CMK (cell line): ENCODE results near the gene FBXW5.

Experiments used
- DNase-seq: peaks from one replicate; pipeline ENCODE4 v3.0.0-alpha.2; 2010; ENCODE audit warnings: low read depth

Gene FBXW5

GRCh38 chr9:136930014-136930413, 14.5 kb downstream of the FBXW5 start:
- no peak for DNase-seq

- no peak for DNase-seq
Measured at GRCh38 chr9:136928591-136928990, 15.9 kb downstream of the FBXW5 start.

- DNase-seq, result no peak
Measured at GRCh38 chr9:136927343-136928271, 16.9 kb downstream of the FBXW5 start.

DNA sequence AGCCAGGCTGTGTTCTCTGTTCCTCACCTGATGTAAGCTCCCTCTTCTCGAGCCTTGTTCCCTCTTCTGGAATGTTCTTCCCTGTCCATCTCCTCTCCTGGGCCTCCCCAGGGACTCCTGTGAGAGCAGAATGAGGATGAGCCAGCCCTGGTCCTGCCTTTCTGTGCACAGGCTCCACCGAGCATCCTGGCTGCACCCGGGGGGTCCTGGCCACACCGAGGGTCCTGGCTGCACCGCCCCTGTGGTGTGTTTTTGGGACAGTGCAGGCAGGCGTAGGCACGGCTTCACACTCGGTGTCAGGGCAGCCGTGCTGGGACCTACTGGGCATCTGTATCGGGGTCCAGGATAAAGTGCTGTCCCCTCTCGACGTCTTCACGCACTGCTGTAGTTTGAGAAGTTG, 17.8 kb downstream of the FBXW5 start:
- DNase-seq, result no peak

GRCh38 chr9:136926154-136926704, 18.3 kb downstream of the FBXW5 start:
- DNase-seq, result no peak

- DNase-seq, result no peak
Measured at GRCh38 chr9:136925414-136926153, 19.0 kb downstream of the FBXW5 start.

DNA sequence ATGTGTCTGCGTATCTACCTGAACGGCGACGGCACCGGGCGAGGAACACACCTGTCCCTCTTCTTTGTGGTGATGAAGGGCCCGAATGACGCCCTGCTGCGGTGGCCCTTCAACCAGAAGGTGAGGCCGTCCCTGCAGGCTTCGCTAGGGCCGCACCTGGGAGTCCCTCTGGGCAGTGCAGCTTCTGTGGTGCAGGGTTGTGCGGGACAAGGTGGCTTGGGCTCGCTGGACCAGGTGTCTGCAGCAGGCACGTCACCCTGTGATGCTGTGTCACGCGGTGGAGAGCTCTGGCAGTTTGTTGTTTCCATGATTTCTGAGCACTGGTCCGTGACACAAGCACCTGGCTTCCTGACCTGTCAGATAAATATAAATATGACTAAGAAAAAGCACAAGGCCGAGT, 20.7 kb downstream of the FBXW5 start:
- no peak for DNase-seq

- DNase-seq, result no peak
Measured at GRCh38 chr9:136922540-136922939, 22.0 kb downstream of the FBXW5 start.

DNA sequence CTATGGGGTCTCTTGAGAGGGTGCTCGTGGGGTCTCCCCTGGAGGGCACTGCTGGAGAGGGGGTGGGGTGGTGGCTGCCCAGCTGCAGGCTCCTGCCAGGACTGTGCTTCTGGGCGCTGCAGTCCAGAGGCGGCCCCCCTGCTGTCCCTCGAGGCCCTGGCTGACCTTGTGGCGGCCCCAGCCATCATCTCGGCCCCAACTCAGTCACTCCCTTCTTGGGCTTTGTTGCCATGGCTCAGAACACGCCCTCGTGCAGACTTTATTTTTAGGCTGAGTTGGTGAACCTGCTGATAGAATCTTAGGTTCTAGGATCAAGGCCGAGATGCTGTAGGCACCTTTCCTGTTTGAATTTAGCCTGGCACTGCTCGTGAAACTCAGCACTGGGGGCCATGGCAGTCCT, 22.8 kb downstream of the FBXW5 start:
- DNase-seq, result no peak

DNA sequence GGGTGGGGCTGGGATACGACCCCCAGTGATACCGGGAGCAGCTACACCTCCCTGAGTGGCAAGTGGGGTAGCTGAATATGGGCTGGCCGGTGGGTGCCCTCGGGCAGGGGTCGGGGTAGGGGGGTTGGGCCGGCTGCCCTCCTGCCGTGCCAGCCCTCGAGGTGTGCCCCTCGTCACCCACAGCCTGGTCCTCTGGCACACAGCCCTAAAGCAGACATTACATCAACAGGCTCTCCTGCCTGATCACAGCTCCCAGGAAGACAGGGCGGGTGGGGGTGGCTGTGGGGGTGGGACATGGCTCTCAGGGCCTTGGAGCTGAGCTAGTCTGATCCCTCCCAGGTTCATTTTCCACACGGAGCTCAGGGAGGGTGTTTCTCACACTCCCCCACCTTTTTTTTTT, 23.2 kb downstream of the FBXW5 start:
- no peak for DNase-seq

DNA sequence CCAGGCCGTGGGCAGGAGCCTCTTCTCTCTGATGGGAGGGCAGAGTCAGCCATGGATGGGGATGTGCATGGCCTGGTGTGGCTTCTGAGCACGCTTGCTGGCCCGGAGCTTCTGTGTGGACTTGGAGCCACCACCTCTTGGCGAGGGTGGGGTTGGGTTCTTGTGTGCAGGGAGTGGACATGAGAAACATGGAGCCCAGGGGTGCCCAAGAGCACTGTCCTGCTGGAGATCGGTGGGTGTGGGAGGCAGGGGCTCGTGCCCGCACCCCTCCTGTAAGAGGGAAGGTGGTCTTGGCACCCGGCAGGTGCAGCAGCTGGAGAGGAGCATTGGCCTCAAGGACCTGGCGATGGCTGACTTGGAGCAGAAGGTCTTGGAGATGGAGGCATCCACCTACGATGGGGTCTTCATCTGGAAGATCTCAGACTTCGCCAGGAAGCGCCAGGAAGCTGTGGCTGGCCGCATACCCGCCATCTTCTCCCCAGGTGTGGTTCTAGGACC, 23.8 kb downstream of the FBXW5 start:
- no peak for DNase-seq

DNA sequence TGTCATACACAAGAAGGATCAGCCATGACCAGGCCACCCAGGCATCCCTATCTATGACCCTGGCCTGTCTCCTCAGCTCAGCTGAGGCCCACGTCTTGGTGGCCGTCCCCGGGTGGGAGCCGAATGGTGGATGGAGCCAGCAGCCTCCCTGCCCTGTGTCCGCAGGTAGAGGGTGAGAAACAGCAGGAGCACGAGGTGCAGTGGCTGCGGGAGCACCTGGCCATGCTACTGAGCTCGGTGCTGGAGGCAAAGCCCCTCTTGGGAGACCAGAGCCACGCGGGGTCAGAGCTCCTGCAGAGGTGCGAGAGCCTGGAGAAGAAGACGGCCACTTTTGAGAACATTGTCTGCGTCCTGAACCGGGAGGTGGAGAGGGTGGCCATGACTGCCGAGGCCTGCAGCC, 24.5 kb downstream of the FBXW5 start:
- no peak for DNase-seq

DNA sequence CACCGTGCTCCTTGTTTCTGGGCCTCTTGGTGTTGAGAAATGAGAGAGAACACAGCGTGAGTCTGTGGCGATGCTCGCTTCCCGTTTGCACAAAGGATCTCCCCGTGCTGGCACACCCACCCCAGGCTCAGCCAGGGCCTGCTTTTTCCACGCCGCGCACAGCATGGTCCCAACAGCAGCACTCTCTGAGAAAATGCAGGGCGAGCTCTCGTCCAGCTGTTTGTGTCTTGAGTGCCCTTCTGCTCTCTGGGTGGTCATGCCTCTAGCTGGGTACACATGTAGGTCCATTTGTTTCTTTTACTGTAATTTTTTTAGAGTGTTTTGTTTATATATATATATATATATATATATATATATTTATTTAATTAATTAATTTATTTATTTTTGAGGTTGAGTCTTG, 26.6 kb downstream of the FBXW5 start:
- no peak for DNase-seq

GRCh38 chr9:136916330-136917184, 28.0 kb downstream of the FBXW5 start:
- DNase-seq, result no peak

- DNase-seq, result no peak
Measured at GRCh38 chr9:136915632-136916329, 28.8 kb downstream of the FBXW5 start.

- no peak for DNase-seq
Measured at GRCh38 chr9:136913701-136914438, 30.7 kb downstream of the FBXW5 start.

DNA sequence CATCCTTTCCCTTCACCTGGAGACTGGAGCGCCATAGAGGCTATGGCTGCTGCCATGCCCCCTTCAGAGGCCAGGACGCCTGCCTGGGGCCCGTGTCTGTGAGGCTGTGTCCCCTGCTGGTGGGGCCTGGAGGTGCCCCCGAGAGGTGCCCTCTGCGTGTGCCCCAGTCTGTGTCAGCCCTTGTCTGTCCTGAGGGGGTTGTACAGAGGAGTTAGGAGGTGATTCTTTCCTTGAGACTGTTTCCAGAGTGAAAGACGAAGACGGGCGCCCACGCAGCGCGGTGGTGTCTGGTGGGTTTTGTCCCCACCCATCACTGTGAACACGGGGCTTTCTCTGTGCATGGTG, 33.7 kb downstream of the FBXW5 start:
- DNase-seq, result no peak

DNA sequence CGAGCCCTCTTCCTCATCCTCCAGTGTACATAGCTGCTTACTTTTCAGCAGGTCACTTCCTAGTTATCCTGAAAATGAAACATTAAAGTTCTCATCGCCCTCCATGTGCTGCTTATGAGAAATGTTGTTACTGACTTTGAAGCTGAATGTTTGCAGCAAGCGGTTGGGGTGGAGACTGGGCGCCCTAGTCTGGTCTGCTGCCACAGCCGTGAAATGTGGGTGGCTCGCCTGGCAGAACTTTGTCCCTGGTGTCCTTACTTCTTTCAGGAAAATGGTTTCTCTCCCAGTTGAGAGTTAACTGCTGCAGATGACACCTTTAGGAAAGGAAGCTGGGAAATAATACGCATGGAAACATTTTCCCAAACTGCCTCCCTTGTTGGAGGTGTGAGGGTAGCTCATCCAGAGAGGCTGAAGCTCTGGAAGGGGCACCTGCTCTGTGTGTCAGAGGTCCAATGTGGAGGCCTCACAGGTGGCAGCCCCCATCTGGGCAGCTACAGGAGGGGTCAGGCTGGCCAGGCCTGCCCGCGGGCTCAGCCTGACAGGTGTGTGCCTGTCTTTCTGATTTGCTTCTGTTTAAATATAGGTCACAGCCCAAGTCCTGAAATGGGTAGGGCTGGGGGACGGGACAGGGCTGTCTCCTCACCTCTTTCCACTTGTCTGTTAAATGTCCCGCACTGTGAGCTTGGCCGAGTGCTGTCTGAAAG, 34.2 kb downstream of the FBXW5 start:
- no peak for DNase-seq

- no peak for DNase-seq
Measured at GRCh38 chr9:136907011-136907914, 37.3 kb downstream of the FBXW5 start.
